22Rv1 (cell line): ENCODE measurements around the gene ZNF3.

Experiments
- H3K27ac ChIP-seq: fragments of 450-650 bp; 2 replicates; pipeline ENCODE4 v1.5.1; 2017
- CTCF ChIP-seq: fragments of 450-650 bp; IDR thresholded peaks from 2 replicates; pipeline ENCODE4 v1.5.1; 2017; ENCODE audit warnings: mild to moderate bottlenecking
- ZFX ChIP-seq: fragments of 450-650 bp; IDR thresholded peaks from 2 replicates; pipeline ENCODE4 v1.6.1; 2017; ENCODE audit warnings: antibody characterized with exemption, borderline replicate concordance

The ZNF3 gene

DNA sequence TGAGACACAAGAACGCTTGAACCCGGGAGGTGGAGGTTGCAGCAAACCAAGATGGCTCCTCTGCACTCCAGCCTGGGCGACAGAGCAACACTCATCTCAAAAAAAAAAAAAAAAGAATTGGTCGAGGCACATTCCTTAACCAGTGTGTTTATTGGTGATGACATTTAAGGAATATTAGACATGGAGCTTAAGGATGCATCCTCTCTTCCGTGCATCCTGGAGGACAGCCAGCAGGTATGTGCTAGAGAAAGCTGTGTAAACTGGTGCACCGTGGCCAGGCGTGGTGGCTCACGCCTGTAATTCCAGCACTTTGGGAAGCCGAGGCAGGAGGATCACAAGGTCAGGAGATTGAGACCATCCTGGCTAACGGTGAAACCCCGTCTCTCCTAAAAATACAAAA lies 54.3 kb downstream of the ZNF3 start:
- no peak for TF ChIP-seq ZFX
- no peak overlapping the region for H3K27ac ChIP-seq

- no peak overlapping the region for H3K27ac ChIP-seq
- TF ChIP-seq CTCF = no peak
- TF ChIP-seq ZFX = no peak
Measured at GRCh38 chr7:100024020-100024619, 57.4 kb downstream of the ZNF3 start.

GRCh38 chr7:100023526-100023925 lies 58.0 kb downstream of the ZNF3 start:
- TF ChIP-seq CTCF (no peak), ZFX (no peak)
- H3K27ac ChIP-seq = peak overlapping the region; percentile 41; the same call in 1 of the 2 replicates

DNA sequence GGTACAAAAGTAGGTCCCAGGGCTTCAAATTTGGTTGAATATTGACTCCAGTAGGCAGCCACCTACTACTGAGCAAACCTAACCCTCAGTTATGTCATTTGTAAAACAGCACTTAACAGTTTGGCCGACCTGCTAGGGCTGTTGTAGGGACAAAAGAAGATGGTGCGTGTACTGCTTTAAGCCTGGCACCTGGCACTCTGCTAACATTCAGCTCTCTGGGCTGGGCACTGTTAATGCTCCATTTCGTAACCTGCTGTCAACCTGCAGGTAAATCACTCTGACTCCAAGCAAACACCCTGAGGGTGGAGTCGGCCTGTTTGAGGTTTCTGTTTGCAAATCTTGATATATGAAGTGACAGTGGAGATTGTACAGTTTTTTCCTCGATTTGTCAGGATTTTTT lies 58.9 kb downstream of the ZNF3 start:
- TF ChIP-seq ZFX = no peak
- TF ChIP-seq CTCF = no peak

GRCh38 chr7:100021297-100021696 lies 60.2 kb downstream of the ZNF3 start:
- no peak for TF ChIP-seq CTCF
- no peak for TF ChIP-seq ZFX
- H3K27ac ChIP-seq = peak overlapping the region; percentile 41; the same call in 1 of the 2 replicates

More for the DNA sequence above, 58.9 kb downstream of the ZNF3 start:
- peak overlapping the region; percentile 41 for H3K27ac ChIP-seq
